GM03348 (cell line): ENCODE results near the gene ATP5F1E.

Source experiments
- DNase-seq: peaks from one replicate; pipeline ENCODE4 v3.0.0; 2012; ENCODE audit warnings: low spot score

The ATP5F1E gene

GRCh38 chr20:59032023-59032712, at the start of gene ATP5F1E:
ATP5F1E (minus strand) TSS chr20:59032335; CDS start chr20:59032251, 84 bp downstream.
- DNase-seq = peak; percentile 100

GRCh38 chr20:59081036-59081435, 48.9 kb upstream of the ATP5F1E start:
- DNase-seq = no peak

GRCh38 chr20:59078231-59078630, 46.1 kb upstream of the ATP5F1E start:
- DNase-seq = no peak

GRCh38 chr20:59077705-59078104, 45.6 kb upstream of the ATP5F1E start:
- no peak for DNase-seq

GRCh38 chr20:59075934-59076508, 43.9 kb upstream of the ATP5F1E start:
- no peak for DNase-seq

GRCh38 chr20:59074456-59074855, 42.3 kb upstream of the ATP5F1E start:
- no peak for DNase-seq

GRCh38 chr20:59073582-59073981, 41.4 kb upstream of the ATP5F1E start:
- no peak for DNase-seq

- DNase-seq = no peak
These were observed 39.1 kb upstream of the ATP5F1E start for GRCh38 chr20:59071216-59071615.

- no peak for DNase-seq
These were observed 36.9 kb upstream of the ATP5F1E start for GRCh38 chr20:59069026-59069425.

GRCh38 chr20:59068534-59068933, 36.4 kb upstream of the ATP5F1E start:
- no peak for DNase-seq

- no peak for DNase-seq
These were observed 32.1 kb upstream of the ATP5F1E start for GRCh38 chr20:59064214-59064722.

GRCh38 chr20:59063358-59064213, 31.5 kb upstream of the ATP5F1E start:
- no peak for DNase-seq

- DNase-seq = no peak
These were observed 29.9 kb upstream of the ATP5F1E start for GRCh38 chr20:59062081-59062480.

- peak; percentile 20 for DNase-seq
These were observed 23.2 kb upstream of the ATP5F1E start for GRCh38 chr20:59055302-59055701.

GRCh38 chr20:59051666-59052185, 19.6 kb upstream of the ATP5F1E start:
- no peak for DNase-seq

- no peak for DNase-seq
These were observed 18.3 kb upstream of the ATP5F1E start for GRCh38 chr20:59050437-59050836.

GRCh38 chr20:59048681-59049030, 16.5 kb upstream of the ATP5F1E start:
- DNase-seq = no peak

GRCh38 chr20:59047938-59048680, 16.0 kb upstream of the ATP5F1E start:
- peak; percentile 22 for DNase-seq

- DNase-seq = no peak
These were observed 14.7 kb upstream of the ATP5F1E start for GRCh38 chr20:59046862-59047261.

GRCh38 chr20:59044796-59045195, 12.7 kb upstream of the ATP5F1E start:
- DNase-seq = no peak

- DNase-seq = no peak
These were observed 12.2 kb upstream of the ATP5F1E start for GRCh38 chr20:59044295-59044694.

- DNase-seq = no peak
These were observed 11.6 kb upstream of the ATP5F1E start for GRCh38 chr20:59043698-59044097.
